Measurements from ENCODE around the gene STK11IP.

DNA sequence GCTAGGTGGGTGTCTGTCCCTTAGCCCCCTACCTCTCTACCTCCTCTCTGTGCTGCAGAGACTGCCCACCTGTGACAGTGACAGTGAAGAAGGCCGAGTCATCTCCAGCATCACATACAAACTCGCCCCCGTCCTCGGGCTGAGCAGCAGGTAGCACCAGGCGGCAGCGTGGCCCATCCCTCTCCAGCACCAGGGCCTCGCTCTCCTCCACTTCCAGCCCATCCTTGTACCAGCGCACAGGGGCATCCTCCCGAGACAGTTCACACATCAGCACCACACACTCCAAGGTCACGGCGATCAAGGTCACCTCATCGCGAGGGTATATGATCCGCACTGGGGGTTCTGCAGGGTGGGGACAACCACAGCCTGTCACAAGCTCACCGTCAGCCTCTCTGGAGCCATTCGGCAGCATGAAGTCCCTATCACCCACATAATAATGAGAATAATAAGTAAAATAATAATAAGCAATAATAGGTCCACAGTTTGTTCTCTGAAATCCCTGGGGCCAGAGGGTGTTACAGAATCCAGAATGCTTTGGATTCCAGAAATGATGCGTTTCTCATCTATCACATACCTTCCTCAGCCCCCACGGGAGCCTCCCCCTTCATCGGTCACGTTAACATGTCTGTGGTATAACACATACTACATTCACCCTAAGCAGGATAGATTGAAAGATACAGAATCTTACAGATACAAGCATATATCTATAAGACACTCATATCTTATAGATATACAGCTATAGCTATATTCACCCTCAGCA is 38.3 kb upstream of the STK11IP start:
- no peak for TF ChIP-seq POLR2A (IDR thresholded peaks at IDR 0.05)
- TF ChIP-seq, protein P1, sequence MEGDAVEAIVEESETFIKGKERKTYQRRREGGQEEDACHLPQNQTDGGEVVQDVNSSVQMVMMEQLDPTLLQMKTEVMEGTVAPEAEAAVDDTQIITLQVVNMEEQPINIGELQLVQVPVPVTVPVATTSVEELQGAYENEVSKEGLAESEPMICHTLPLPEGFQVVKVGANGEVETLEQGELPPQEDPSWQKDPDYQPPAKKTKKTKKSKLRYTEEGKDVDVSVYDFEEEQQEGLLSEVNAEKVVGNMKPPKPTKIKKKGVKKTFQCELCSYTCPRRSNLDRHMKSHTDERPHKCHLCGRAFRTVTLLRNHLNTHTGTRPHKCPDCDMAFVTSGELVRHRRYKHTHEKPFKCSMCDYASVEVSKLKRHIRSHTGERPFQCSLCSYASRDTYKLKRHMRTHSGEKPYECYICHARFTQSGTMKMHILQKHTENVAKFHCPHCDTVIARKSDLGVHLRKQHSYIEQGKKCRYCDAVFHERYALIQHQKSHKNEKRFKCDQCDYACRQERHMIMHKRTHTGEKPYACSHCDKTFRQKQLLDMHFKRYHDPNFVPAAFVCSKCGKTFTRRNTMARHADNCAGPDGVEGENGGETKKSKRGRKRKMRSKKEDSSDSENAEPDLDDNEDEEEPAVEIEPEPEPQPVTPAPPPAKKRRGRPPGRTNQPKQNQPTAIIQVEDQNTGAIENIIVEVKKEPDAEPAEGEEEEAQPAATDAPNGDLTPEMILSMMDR (IDR thresholded peaks at IDR 0.05) = no peak
